Measurements from ENCODE around the gene TAC3.

GRCh38 chr12:56999456-56999855 is 16.9 kb downstream of the TAC3 start:
- TF ChIP-seq CTCF (IDR thresholded peaks at IDR 0.05) = no peak
- no peak for TF ChIP-seq POLR2A (IDR thresholded peaks at IDR 0.05)
- TF ChIP-seq EP300 (IDR thresholded peaks at IDR 0.05) = no peak

Measured in ovary (tissue), 3 donors.